Left colon (tissue), 2 donors: ENCODE data around the gene MCCC1. TPM values are rescaled to one million over a fixed set of nuclear protein-coding genes. Genes with fewer than 3 reads are reported as not detected.
A peak's percentile ranks its signal among the peaks of the same experiment; 100 is the strongest.
"Not testable (repeated sequence)": the region's sequence is repeated elsewhere in the genome, so short reads cannot be mapped to it uniquely, and the experiment has no call there.

Source experiments
- ATAC-seq: fragments of 200-7000 bp; cut with Tn5 transposase; one replicate; pipeline ENCODE4 v1.9.1; 2020; ENCODE audit warnings: mild to moderate bottlenecking, moderate library complexity
- DNase-seq, 2 donors: peaks; one replicate each; pipeline ENCODE4 v3.0.0-alpha.2; 2020
- intact Hi-C, 2 donors: fragments of 100-400 bp; cut with DNase I in 1 of 2; cut with micrococcal nuclease in 1 of 2; formaldehyde crosslinking; loops; one replicate each; pipeline versions ENCODE4 v1.11.2 to v1.14.0; 2022; cut with DNase I, micrococcal nuclease
- long read RNA-seq: library from polyadenylated mRNA; unstranded; transcript quantifications from one replicate; pipeline ENCODE4 v2.0.0, GENCODE V29; 2021
- total RNA-seq, 2 donors: library from RNA; stranded (reverse); fragmentation: NEBNext Ultra II Directional; extraction: Animal tissue kit (Norgen Biotek cat#: 25700); gene quantifications; one replicate each; pipeline ENCODE4 v1.2.1, GENCODE V29; 2021
- donor health status: DM: no; HTN: no; CAD: no.
- donor health status: DM: yes; HTN: yes; CAD: no.

MCCC1 gene
- 10 to 100 TPM; 29.4 to 33.4 TPM for total RNA-seq
- long read RNA-seq, transcript MCCC1-201 (19 exons, 2,545 nt) = major isoform, 85 of 98 reads
- long read RNA-seq, partial matches to known transcripts = 1 of 98 reads
- long read RNA-seq, other reads (novel, unspliced or antisense) = 12 of 98 reads

- intact Hi-C loops = no loop called here
- ATAC-seq (peak; percentile 98), DNase-seq (peak; percentile 97 to 99)
Observed at GRCh38 chr3:183099026-183099837, at the start of gene MCCC1. Gene MCCC1, minus strand, starts transcription at chr3:183099496. Its CDS starts 56 bp downstream, at chr3:183099440.

GRCh38 chr3:183148056-183148455, 48.8 kb upstream of the MCCC1 start:
- DNase-seq (no peak), ATAC-seq (no peak)
- intact Hi-C loops = no loop called here

DNA sequence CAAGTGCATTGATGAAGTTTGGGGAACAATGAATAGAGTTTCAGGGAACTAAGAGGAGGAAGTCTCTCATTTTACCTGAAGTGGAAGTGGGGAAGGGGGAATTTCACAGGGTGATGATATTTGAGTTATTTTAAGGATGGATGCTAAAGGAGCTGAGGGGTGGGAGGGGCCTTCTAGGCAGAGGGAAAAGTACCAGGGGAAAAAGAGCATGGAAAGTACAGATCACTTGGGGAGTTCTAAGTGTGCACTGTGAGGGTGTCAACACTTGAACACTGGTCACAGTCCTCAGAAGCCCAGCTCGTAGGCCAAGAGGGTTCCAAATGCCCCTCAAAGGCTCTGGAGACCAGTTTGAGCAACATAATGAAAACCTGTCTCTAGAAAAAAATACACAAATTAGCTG, 45.1 kb upstream of the MCCC1 start:
- intact Hi-C loops = no loop called here
- ATAC-seq (no peak), DNase-seq (no peak)

GRCh38 chr3:183142199-183142598, 42.9 kb upstream of the MCCC1 start:
- intact Hi-C loops = no loop called here
- ATAC-seq = no peak
- no peak for DNase-seq

GRCh38 chr3:183134844-183135243, 35.5 kb upstream of the MCCC1 start:
- DNase-seq (no peak), ATAC-seq (no peak)
- intact Hi-C loops = no loop called here

DNA sequence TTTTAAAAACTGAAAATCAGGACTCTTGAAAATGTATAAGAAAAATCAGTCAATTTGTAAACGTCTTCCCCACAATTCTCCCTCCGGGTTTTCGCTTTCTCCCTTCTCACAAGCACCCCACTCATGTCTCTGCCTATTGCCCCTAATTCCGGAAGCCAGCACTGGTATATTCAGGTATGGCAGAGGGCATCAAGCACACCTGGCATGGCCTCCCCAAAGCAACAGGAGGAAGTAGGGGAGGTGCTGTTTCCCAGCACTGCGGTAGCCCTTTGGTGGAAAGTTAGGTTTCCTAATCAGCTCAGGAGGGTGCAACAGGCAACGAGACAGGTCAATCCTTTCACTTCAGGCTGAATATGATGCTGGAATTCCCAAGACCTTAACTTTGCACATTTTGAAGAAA, 33.1 kb upstream of the MCCC1 start:
- no peak for DNase-seq
- no peak for ATAC-seq
- intact Hi-C loops = no loop called here

GRCh38 chr3:183131735-183132134, 32.4 kb upstream of the MCCC1 start:
- intact Hi-C loops = no loop called here
- DNase-seq = no peak
- ATAC-seq = no peak

DNA sequence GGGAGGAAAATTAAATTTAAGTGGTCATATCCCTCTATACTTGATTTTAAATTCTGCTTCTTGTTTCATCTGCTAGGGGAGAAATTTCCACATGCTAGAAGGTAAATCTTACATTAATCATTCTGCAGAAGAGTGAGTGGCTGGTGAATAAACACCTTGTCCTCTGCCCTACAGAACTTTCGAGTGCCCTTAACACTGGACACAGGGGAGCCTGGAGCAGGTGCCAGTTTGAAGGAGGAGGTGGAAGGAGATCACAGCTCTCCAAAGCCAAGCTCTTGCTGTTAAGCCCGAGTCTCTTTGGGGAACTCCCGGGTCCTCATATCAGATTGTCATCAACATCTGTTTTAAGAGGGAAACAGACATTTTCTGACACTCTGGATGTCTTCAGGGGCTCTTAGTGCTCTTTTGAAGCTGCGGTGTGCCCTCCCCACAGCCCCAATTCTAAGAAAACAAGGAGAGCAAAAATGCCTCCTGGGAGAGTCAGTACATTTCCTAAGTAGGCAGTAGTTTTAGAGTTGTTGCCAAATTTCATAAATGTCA, 32.0 kb upstream of the MCCC1 start:
- intact Hi-C loops = no loop called here
- DNase-seq (no peak), ATAC-seq (no peak)

- ATAC-seq = no peak
- intact Hi-C loops = loop anchor here in 1 of 2 donors (10.0 kb wide), 1 partner anchor 256 kb away; no protein-coding TSS in a partner anchor
- DNase-seq = no peak
Observed at GRCh38 chr3:183129243-183129642, 29.9 kb upstream of the MCCC1 start.

DNA sequence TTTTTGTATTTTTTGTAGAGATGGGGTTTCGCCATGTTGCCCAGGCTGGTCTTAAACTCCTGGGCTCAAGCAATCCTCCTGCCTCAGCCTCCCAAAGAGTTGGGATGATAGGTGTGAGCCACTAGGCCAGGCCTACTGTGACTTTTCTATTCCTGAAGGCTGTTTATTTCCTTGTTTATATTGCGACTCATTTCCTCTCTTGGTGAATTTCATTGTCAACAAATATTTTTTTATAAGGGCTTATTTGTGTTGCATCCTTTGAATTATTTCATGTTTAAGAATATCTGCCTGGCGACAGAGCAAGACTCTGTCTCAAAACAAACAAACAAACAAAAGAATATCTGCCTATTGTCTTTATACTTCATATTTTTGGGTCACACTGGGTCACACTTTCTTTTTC, 29.4 kb upstream of the MCCC1 start:
- intact Hi-C loops = loop anchor here in 1 of 2 donors (10.0 kb wide), 1 partner anchor 256 kb away; no protein-coding TSS in a partner anchor
- ATAC-seq (no peak), DNase-seq (no peak)

DNA sequence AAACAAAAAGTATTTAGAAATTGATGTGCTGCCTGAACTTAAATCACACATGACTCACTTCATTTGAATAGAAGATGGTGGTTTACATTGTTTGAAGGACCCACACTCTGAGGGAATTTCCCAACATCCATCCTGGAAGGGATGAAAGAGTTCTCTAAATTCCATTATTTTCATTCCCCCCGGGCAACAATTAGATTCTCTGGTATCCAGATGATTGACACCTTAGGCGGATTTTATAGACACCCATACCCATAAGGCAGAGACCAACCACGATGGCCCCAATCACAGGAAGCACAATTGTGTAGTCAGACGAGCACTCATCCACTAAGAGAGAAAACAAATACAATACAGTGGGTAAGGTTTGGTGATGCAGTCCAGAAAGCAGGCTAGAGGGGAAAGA, 24.6 kb upstream of the MCCC1 start:
- intact Hi-C loops = loop anchor here (5.0 to 10.0 kb wide), 2 partner anchors 261 to 263 kb away; no protein-coding TSS in a partner anchor
- DNase-seq (no peak), ATAC-seq (no peak)

- intact Hi-C loops = loop anchor here (5.0 to 10.0 kb wide), 2 partner anchors 262 to 265 kb away; no protein-coding TSS in a partner anchor
- ATAC-seq = peak; percentile 60
- no peak for DNase-seq
Observed at GRCh38 chr3:183122257-183122932, 23.1 kb upstream of the MCCC1 start.

DNA sequence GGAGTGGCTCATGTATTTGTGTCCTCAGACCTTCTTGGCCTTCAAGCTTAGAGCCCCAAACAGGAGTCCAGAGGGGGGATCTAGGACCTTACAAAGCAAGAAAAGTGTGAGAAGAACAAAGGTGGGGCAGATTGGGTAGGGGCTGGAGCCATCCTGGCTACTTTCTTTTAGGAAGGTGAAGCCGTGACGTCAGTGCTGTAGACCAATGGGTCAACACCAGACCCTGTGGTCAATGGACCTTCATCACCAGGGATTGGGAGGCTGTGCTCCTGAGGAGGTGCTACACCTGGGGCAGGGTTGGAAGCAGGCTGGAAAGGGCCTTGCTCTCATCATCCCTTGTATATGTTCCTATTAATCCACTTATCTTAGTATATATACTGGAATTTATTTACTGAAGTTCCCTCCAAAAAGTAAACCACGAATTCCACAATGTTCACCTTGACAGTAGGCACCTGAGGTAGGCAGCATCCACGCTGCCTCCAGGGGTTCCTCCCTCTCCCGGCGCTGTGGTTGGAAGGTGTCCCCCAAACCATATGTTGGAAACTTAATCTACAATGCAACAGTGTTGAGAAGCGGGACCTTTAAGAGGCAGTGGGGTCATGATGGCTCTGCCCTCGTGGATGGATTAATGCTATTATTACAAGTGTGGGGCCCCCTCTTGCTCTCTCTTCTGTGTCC, 21.4 kb upstream of the MCCC1 start:
- ATAC-seq = no peak
- intact Hi-C loops = loop anchor here (5.0 to 10.0 kb wide), 2 partner anchors 264 to 267 kb away; no protein-coding TSS in a partner anchor
- no peak for DNase-seq

DNA sequence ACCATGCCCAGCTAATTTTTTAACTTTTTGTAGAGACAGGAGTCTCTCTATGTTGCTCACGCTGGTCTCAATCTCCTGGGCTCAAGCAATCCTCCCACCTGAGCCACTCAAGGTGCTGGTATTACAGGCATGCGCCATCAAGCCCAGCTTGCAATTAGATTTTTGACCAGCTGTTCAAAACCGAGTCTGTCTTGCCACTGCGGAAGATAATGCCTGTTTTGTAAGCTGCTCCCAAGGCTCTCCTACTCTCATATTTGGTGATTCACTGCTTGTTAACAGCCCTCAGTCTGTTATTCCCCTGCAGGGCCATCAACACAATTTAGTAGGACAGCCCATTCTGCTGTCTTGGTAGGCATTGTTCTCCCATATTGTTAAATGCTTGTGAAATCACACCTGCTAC, 17.8 kb upstream of the MCCC1 start:
- ATAC-seq = no peak
- DNase-seq = no peak
- intact Hi-C loops = no loop called here

- intact Hi-C loops = no loop called here
- ATAC-seq = peak; percentile 88
- DNase-seq = peak; percentile 73 to 78
Observed at GRCh38 chr3:183116025-183116614, 16.8 kb upstream of the MCCC1 start.

DNA sequence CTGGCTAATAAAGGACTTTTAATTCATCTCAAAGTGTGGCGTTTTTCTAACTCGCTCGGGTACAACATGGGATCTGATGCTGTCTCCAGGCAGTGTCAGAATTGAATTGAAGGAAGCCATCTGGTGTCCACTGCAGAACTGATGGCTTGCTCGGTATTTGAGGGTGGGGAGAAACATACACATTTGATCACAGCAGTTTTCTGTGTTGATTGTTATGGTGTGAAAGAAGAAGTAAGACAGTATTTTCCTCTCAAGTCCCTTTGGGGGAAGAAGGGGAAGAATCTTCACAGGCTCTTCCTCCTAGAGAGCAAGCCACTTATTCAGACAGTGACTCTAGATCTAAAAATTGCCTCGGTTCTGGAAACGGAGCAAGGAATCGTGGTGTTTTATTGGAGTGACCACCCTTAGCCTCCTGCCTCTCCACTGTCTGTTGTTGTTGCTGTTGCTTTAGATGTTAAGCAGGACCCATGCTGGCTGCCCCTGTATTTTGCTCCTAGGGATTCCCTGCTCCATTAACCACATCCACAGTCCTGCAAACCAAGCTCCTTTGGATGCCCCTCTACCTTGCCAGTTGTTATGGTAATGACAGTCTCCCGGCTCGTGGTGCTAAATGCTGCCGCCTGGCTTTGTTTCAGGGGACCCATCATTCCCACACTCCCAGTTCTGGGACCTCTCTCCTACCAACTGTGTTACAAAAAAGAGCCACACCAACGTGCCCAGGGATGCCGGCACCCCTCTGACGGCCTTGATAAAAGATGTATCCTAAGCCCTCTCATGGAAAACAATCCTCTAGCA, 15.3 kb upstream of the MCCC1 start:
- intact Hi-C loops = no loop called here
- ATAC-seq (no peak), DNase-seq (no peak)

- intact Hi-C loops, ATAC-seq, DNase-seq: not testable (repeated sequence)
Observed at GRCh38 chr3:183109847-183110246, 10.6 kb upstream of the MCCC1 start.

- DNase-seq (no peak), ATAC-seq (no peak)
- intact Hi-C loops = no loop called here
Observed at GRCh38 chr3:183108470-183108869, 9.2 kb upstream of the MCCC1 start.
